ENCODE results near the gene LAMB3. TPM values are rescaled to one million over a fixed set of nuclear protein-coding genes. Genes with fewer than 3 reads are reported as not detected.

LAMB3 gene
- total RNA-seq, 1 experiment from 2014 or later: 0.85 TPM

DNA sequence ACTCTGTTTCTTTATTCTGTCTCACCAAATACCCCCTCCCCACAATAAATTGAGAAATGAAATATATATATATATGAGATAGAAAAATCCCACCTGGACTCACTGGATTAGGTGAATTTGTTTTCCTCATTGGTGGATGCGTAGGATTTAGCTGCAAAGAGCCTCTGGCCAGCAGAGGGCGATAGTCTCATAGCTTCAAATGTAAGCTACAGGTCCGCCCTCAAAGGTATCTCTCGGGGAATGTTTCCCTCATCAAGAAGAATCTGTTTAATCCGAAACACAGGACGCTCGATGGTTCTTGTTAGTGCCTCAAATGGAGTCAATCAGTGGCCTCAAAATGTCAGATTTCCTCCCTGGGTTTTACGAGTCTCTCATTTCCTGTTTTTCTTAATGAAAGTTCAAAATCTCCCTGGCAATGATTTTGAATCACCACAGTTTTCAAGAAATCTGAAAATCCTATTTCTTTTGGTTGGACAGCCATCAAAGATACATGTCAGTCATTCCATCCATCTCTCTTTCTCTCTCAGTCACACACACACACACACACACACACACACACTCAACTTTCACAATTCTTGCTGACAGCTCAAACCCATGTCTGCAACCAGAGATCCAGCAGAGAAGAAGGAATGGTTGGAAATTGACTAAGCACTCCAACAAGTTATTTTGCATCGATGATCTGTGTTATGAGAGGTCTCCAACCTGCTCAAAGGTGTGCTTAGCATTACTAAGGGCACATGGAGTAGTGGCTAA, 82.6 kb downstream of the LAMB3 start:
- no peak overlapping the region for H3K27ac Mint-ChIP-seq
- ATAC-seq (peak; percentile 34), DNase-seq (ENCODE audit: low spot score) (peak; percentile 89)
- no peak overlapping the region for H3K4me3 Mint-ChIP-seq
- peaks cover 15% of the 10 kb centered on the region for H3K27me3 Mint-ChIP-seq (ENCODE audit: low read depth)
- no peaks in the 10 kb centered on the region for H3K36me3 Mint-ChIP-seq
- H3K9me3 Mint-ChIP-seq: no peaks in the 10 kb centered on the region
- POLR2A ChIA-PET: no interaction called here
- peaks cover 16% of the 10 kb centered on the region for H3K4me1 Mint-ChIP-seq
- TF ChIP-seq, protein P1, sequence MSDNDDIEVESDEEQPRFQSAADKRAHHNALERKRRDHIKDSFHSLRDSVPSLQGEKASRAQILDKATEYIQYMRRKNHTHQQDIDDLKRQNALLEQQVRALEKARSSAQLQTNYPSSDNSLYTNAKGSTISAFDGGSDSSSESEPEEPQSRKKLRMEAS (CRISPR knock-in tag; IDR thresholded peaks at IDR 0.05): no peak
- TF ChIP-seq, protein P2, sequence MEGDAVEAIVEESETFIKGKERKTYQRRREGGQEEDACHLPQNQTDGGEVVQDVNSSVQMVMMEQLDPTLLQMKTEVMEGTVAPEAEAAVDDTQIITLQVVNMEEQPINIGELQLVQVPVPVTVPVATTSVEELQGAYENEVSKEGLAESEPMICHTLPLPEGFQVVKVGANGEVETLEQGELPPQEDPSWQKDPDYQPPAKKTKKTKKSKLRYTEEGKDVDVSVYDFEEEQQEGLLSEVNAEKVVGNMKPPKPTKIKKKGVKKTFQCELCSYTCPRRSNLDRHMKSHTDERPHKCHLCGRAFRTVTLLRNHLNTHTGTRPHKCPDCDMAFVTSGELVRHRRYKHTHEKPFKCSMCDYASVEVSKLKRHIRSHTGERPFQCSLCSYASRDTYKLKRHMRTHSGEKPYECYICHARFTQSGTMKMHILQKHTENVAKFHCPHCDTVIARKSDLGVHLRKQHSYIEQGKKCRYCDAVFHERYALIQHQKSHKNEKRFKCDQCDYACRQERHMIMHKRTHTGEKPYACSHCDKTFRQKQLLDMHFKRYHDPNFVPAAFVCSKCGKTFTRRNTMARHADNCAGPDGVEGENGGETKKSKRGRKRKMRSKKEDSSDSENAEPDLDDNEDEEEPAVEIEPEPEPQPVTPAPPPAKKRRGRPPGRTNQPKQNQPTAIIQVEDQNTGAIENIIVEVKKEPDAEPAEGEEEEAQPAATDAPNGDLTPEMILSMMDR (IDR thresholded peaks at IDR 0.05): peak; percentile 64
- CTCF ChIA-PET: interaction anchor here (0.6 to 2.0 kb wide), 45 partner anchors 9 to 456 kb away, joined by 3 to 53 read pairs (median 4); partner anchors contain the start of genes CAMK1G, G0S2 and LAMB3

GRCh38 chr1:209567698-209568175, 84.5 kb downstream of the LAMB3 start:
- peaks cover 15% of the 10 kb centered on the region for H3K27me3 Mint-ChIP-seq (ENCODE audit: low read depth)
- H3K27ac Mint-ChIP-seq: no peak overlapping the region
- DNase-seq (ENCODE audit: low spot score) (no peak), ATAC-seq (no peak)
- H3K4me1 Mint-ChIP-seq: peaks cover 20% of the 10 kb centered on the region
- no peak for TF ChIP-seq CREM (CRISPR knock-in tag; IDR thresholded peaks at IDR 0.05)
- TF ChIP-seq E2F5 (CRISPR knock-in tag; IDR thresholded peaks at IDR 0.05): no peak
- TF ChIP-seq, protein P3, sequence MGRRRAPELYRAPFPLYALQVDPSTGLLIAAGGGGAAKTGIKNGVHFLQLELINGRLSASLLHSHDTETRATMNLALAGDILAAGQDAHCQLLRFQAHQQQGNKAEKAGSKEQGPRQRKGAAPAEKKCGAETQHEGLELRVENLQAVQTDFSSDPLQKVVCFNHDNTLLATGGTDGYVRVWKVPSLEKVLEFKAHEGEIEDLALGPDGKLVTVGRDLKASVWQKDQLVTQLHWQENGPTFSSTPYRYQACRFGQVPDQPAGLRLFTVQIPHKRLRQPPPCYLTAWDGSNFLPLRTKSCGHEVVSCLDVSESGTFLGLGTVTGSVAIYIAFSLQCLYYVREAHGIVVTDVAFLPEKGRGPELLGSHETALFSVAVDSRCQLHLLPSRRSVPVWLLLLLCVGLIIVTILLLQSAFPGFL (CRISPR knock-in tag; IDR thresholded peaks at IDR 0.05; ENCODE audit: borderline replicate concordance): no peak
- TF ChIP-seq, protein P4, sequence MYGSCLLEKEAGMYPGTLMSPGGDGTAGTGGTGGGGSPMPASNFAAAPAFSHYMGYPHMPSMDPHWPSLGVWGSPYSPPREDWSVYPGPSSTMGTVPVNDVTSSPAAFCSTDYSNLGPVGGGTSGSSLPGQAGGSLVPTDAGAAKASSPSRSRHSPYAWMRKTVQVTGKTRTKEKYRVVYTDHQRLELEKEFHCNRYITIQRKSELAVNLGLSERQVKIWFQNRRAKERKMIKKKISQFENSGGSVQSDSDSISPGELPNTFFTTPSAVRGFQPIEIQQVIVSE (CRISPR knock-in tag; IDR thresholded peaks at IDR 0.05; ENCODE audit: borderline replicate concordance): no peak
- TF ChIP-seq ZNF396 (CRISPR knock-in tag; IDR thresholded peaks at IDR 0.05; ENCODE audit: borderline replicate concordance): no peak
- TF ChIP-seq, protein P5, sequence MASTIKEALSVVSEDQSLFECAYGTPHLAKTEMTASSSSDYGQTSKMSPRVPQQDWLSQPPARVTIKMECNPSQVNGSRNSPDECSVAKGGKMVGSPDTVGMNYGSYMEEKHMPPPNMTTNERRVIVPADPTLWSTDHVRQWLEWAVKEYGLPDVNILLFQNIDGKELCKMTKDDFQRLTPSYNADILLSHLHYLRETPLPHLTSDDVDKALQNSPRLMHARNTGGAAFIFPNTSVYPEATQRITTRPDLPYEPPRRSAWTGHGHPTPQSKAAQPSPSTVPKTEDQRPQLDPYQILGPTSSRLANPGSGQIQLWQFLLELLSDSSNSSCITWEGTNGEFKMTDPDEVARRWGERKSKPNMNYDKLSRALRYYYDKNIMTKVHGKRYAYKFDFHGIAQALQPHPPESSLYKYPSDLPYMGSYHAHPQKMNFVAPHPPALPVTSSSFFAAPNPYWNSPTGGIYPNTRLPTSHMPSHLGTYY (CRISPR knock-in tag; IDR thresholded peaks at IDR 0.05): no peak
- no peak for TF ChIP-seq ATF1 (CRISPR knock-in tag; IDR thresholded peaks at IDR 0.05)
- no peak for TF ChIP-seq TP53 (CRISPR knock-in tag; IDR thresholded peaks at IDR 0.05)
- no peak for TF ChIP-seq ELF4 (CRISPR knock-in tag; IDR thresholded peaks at IDR 0.05; ENCODE audit: low read depth)
- no peak for TF ChIP-seq SOX15 (CRISPR knock-in tag; IDR thresholded peaks at IDR 0.05)
- TF ChIP-seq, protein P6, sequence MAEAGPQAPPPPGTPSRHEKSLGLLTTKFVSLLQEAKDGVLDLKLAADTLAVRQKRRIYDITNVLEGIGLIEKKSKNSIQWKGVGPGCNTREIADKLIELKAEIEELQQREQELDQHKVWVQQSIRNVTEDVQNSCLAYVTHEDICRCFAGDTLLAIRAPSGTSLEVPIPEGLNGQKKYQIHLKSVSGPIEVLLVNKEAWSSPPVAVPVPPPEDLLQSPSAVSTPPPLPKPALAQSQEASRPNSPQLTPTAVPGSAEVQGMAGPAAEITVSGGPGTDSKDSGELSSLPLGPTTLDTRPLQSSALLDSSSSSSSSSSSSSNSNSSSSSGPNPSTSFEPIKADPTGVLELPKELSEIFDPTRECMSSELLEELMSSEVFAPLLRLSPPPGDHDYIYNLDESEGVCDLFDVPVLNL (CRISPR knock-in tag; IDR thresholded peaks at IDR 0.05; ENCODE audit: borderline replicate concordance, low read depth): no peak
- no peak for TF ChIP-seq KAT7 (CRISPR knock-in tag; IDR thresholded peaks at IDR 0.05; ENCODE audit: borderline replicate concordance)
- TF ChIP-seq MXD4 (CRISPR knock-in tag; IDR thresholded peaks at IDR 0.05; ENCODE audit: borderline replicate concordance): no peak
- ChIA-PET POLR2A (no interaction called here), CTCF (interaction anchor here (1.0 to 5.8 kb wide), 9 partner anchors 9 to 360 kb away, joined by 3 to 45 read pairs (median 12); partner anchors contain the start of gene G0S2)
- no peak overlapping the region for H3K4me3 Mint-ChIP-seq
- no peaks in the 10 kb centered on the region for H3K36me3 Mint-ChIP-seq
- H3K9me3 Mint-ChIP-seq: no peaks in the 10 kb centered on the region
